ENCODE data around the gene IMMP2L.

GRCh38 chr7:111578754-111579153 is 16.5 kb upstream of the IMMP2L start:
- TF ChIP-seq CTCF (IDR thresholded peaks at IDR 0.05) (no peak), EP300 (IDR thresholded peaks at IDR 0.05) (no peak)
